HepG2 (cell line): Measurements from ENCODE around the gene CACHD1. TPM values are rescaled to one million over a fixed set of nuclear protein-coding genes. Genes with fewer than 3 reads are reported as not detected.

Experiments used
- ATAC-seq: fragments of 200-7000 bp; cut with Tn5 transposase; 3 replicates; pipeline ENCODE4 v1.9.1; 2020; ENCODE audit warnings: mild to moderate bottlenecking, moderate library complexity
- BruUV-seq: library from RNA; stranded (reverse); fragments of 400-500 nt; replicated peaks from 2 replicates; lab custom pipeline; 2021; lab: Mats Ljungman, UMichigan
- CTCF ChIA-PET: fragments of 300-600 bp; formaldehyde crosslinking; extraction: SDS; loops from one replicate; lab custom pipeline; 2021; ENCODE audit warnings: low total read pairs, inconsistent platforms, low intra/inter-chr PET ratio; lab: Yijun Ruan, JAX
- POLR2A ChIA-PET: fragments of 350-600 bp; sonication (Branson Sonifier 250); formaldehyde crosslinking; loops from one replicate; lab custom pipeline; 2020; ENCODE audit warnings: antibody characterized with exemption, inconsistent platforms; lab: Yijun Ruan, JAX
- DNase-seq: peaks from one replicate; pipeline ENCODE4 v3.0.0-alpha.2; 2015; ENCODE audit warnings: low spot score
- FAIRE-seq: peaks from 3 replicates; lab custom pipeline; 2011; peaks lifted over from hg19 to GRCh38; lab: Jason Lieb, UNC
- H2AFZ ChIP-seq: one replicate; pipeline ENCODE4 v1.6.1; 2011; ENCODE audit warnings: low read length, inconsistent platforms
- H3K27ac ChIP-seq: fragments of 300-600 bp; 3 replicates; pipeline ENCODE4 v1.8.0; 2011; ENCODE audit warnings: mixed run types, mild to moderate bottlenecking, mixed read lengths, low read length, inconsistent platforms; ENCODE audit not compliant: insufficient read depth; ENCODE audit errors: extremely low read length
- H3K27me3 ChIP-seq, 2 experiments: fragments of 200-600 bp in 1 of 2; 2 replicates in 1 of 2; 3 replicates in 1 of 2; pipeline versions ENCODE4 v1.6.0 to v1.8.0; 2011; ENCODE audit warnings: low read length in 2 of 2, mild to moderate bottlenecking in 2 of 2, moderate library complexity in 2 of 2, inconsistent platforms in 1 of 2; ENCODE audit not compliant: insufficient read depth in 2 of 2, control insufficient read depth in 1 of 2
- H3K36me3 ChIP-seq, 2 experiments: fragments of 200-600 bp in 1 of 2; replicated peaks in 1 of 2; 2 replicates in 1 of 2; 3 replicates in 1 of 2; pipeline versions ENCODE4 v1.5.1 to v1.8.0; 2011; ENCODE audit warnings: low read length in 2 of 2, inconsistent platforms in 1 of 2; ENCODE audit not compliant: insufficient read depth in 2 of 2, control insufficient read depth in 1 of 2
- H3K4me1 ChIP-seq: 2 replicates; pipeline ENCODE4 v1.5.1; 2012; ENCODE audit warnings: low read length, inconsistent platforms; ENCODE audit not compliant: insufficient read depth
- H3K4me2 ChIP-seq: 2 replicates; pipeline ENCODE4 v1.6.0; 2011; ENCODE audit warnings: low read depth, low read length, inconsistent platforms
- H3K4me3 ChIP-seq, 3 experiments: fragments of 200-600 bp in 1 of 3; sonication (generic), shearing (Covaris generic) in 1 of 3; replicated peaks in 1 of 3; 2 replicates each; pipeline ENCODE4 v1.5.1; 2011 to 2016; ENCODE audit warnings: low read length in 3 of 3, inconsistent platforms in 2 of 3, low read depth in 2 of 3, mild to moderate bottlenecking in 2 of 3, control low read depth in 1 of 3, mixed read lengths in 1 of 3; ENCODE audit not compliant: insufficient read depth in 1 of 3
- H3K79me2 ChIP-seq: one replicate; pipeline ENCODE4 v1.6.1; 2011; ENCODE audit warnings: low read length, inconsistent platforms; ENCODE audit not compliant: insufficient read depth
- H3K9ac ChIP-seq: 2 replicates; pipeline ENCODE4 v1.6.0; 2011; ENCODE audit warnings: mild to moderate bottlenecking, low read depth, low read length, inconsistent platforms; ENCODE audit not compliant: insufficient read depth
- H3K9me3 ChIP-seq: 2 replicates; pipeline ENCODE4 v1.5.1; 2012; ENCODE audit warnings: mild to moderate bottlenecking, low read length
- H4K20me1 ChIP-seq: 2 replicates; pipeline ENCODE4 v1.6.0; 2011; ENCODE audit warnings: inconsistent platforms, mild to moderate bottlenecking, low read length, moderate library complexity; ENCODE audit not compliant: insufficient read depth
- DNMT1 ChIP-seq: sonication (generic); formaldehyde crosslinking; IDR thresholded peaks from 2 replicates; pipeline ENCODE4 v1.5.1; 2020; ENCODE audit warnings: mild to moderate bottlenecking, missing genetic modification reagents
- ELF4 ChIP-seq: sonication (generic); formaldehyde crosslinking; IDR thresholded peaks from 2 replicates; pipeline ENCODE4 v1.5.0; 2020; ENCODE audit warnings: missing genetic modification reagents, mild to moderate bottlenecking, moderate library complexity, borderline replicate concordance
- FOXK2 ChIP-seq: fragments of 450-650 bp; IDR thresholded peaks from 2 replicates; pipeline ENCODE4 v1.6.1; 2016
- HMG20B ChIP-seq: conservative IDR thresholded peaks from 2 replicates; pipeline ENCODE4 v1.6.1; 2016; ENCODE audit warnings: missing genetic modification reagents, missing compliant biosample characterization
- KDM5B ChIP-seq: sonication (generic); formaldehyde crosslinking; IDR thresholded peaks from 2 replicates; pipeline ENCODE4 v1.4.0; 2020; ENCODE audit warnings: missing genetic modification reagents, mild to moderate bottlenecking, borderline replicate concordance
- NFKB2 ChIP-seq: sonication (generic); formaldehyde crosslinking; IDR thresholded peaks from 2 replicates; pipeline ENCODE4 v1.4.0; 2020; ENCODE audit warnings: missing genetic modification reagents, borderline replicate concordance
- TAF15 ChIP-seq: fragments of 200-400 bp; formaldehyde crosslinking; IDR thresholded peaks from one replicate; pipeline ENCODE4 v1.6.1; 2018; ENCODE audit warnings: mild to moderate bottlenecking, low read depth, low read length; ENCODE audit not compliant: poor library complexity, severe bottlenecking
- ZNF703 ChIP-seq: sonication (generic); formaldehyde crosslinking; IDR thresholded peaks from 2 replicates; pipeline ENCODE4 v1.5.1; 2020; ENCODE audit warnings: missing genetic modification reagents, mild to moderate bottlenecking, moderate library complexity, borderline replicate concordance
- WGBS: methylation state at CpG from one replicate; pipeline ENCODE4 v1.1.6; 2017; ENCODE audit warnings: low lambda C conversion rate; 5-methylcytosine and 5-hydroxymethylcytosine counted together
- in situ Hi-C: cut with HindIII; loops from 2 replicates; pipeline ENCODE4 v1.10.0; 2017; ENCODE audit warnings: low pct_unique_long_range_greater_than_20kb; ENCODE audit not compliant: extremely low pct_ligation_motif_present
- intact Hi-C: fragments of 100-400 bp; cut with micrococcal nuclease; formaldehyde crosslinking; loops from one replicate; pipeline ENCODE4 v1.10.0; 2022; ENCODE audit not compliant: unreplicated experiment
- polyA plus RNA-seq, 8 experiments: library from polyadenylated mRNA; depleted of rRNA in 3 of 8; stranded (reverse) in 7 of 8; unstranded in 1 of 8; fragments of >200 nt; fragmentation: Illumina TruSeq in 4 of 8; extraction: Trizol in 4 of 8; gene quantifications; 2 replicates each; pipeline versions ENCODE4 v1.2.1 to v1.2.3, GENCODE V29; 2011 to 2016; ENCODE audit warnings: low read depth in 4 of 8, missing spikeins in 1 of 8, mixed read lengths in 1 of 8; ENCODE audit not compliant: insufficient read depth in 1 of 8
- total RNA-seq, 5 experiments: library from RNA; depleted of rRNA; stranded (reverse); fragments of >200 nt; fragmentation: Illumina TruSeq; extraction: Trizol; gene quantifications; 2 replicates each; pipeline ENCODE4 v1.2.3, GENCODE V29; 2016; ENCODE audit warnings: low read depth in 1 of 5
- TF ChIP-seq, protein P1 (sequence below): sonication (generic); formaldehyde crosslinking; IDR thresholded peaks from 2 replicates; pipeline ENCODE4 v1.4.0; 2020; ENCODE audit warnings: missing genetic modification reagents, borderline replicate concordance

The CACHD1 gene
- total and polyA plus RNA-seq, 2 of the 13 experiments (the other 11 are each of a cell fraction or from before 2014, with no cell fraction given), result 0.11 TPM; not detected in 1

DNA sequence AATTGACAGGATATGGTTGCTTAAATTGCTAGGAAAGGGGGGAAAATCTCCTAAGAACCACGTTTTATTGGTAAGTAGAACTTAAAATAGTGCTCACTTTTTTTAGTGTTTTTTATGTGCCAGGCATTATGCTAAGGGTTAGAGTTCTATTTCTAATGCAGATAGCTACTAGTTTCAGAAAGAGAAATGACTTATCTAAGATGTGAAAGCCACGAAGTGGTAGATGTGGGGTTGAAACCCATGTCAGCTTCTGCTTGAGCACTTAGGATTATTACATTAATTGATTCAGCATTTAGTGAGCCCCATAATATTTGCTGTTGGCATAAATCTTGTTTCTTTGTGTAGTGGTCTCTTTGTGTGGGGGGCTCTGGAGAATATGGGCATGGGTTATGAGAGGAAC is 24.7 kb downstream of the CACHD1 start:
- no peak for ATAC-seq
- POLR2A ChIA-PET, result no interaction called here
- no peaks in the 10 kb centered on the region for H3K4me1 ChIP-seq
- 0% methylated on average over 2 of the region's 2 CpGs for whole genome bisulfite sequencing
- H2AFZ ChIP-seq, result no peak overlapping the region
- no peaks in the 10 kb centered on the region for H3K27me3 ChIP-seq
- H3K36me3 ChIP-seq, result no peaks in the 10 kb centered on the region
- H3K4me3 ChIP-seq, result no peak overlapping the region
- TF ChIP-seq KDM5B (CRISPR knock-in tag) (no peak), FOXK2 (no peak), TAF15 (no peak), ZNF703 (no peak), NFKB2 (CRISPR knock-in tag) (no peak), DNMT1 (CRISPR knock-in tag) (no peak), ELF4 (CRISPR knock-in tag) (no peak), HMG20B (no peak)
- TF ChIP-seq, protein P1, sequence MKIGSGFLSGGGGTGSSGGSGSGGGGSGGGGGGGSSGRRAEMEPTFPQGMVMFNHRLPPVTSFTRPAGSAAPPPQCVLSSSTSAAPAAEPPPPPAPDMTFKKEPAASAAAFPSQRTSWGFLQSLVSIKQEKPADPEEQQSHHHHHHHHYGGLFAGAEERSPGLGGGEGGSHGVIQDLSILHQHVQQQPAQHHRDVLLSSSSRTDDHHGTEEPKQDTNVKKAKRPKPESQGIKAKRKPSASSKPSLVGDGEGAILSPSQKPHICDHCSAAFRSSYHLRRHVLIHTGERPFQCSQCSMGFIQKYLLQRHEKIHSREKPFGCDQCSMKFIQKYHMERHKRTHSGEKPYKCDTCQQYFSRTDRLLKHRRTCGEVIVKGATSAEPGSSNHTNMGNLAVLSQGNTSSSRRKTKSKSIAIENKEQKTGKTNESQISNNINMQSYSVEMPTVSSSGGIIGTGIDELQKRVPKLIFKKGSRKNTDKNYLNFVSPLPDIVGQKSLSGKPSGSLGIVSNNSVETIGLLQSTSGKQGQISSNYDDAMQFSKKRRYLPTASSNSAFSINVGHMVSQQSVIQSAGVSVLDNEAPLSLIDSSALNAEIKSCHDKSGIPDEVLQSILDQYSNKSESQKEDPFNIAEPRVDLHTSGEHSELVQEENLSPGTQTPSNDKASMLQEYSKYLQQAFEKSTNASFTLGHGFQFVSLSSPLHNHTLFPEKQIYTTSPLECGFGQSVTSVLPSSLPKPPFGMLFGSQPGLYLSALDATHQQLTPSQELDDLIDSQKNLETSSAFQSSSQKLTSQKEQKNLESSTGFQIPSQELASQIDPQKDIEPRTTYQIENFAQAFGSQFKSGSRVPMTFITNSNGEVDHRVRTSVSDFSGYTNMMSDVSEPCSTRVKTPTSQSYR (CRISPR knock-in tag), result no peak
- TF ChIP-seq, all 625 proteins: peak for 0
- no peaks in the 10 kb centered on the region for H3K9me3 ChIP-seq
- in situ Hi-C loops, result no loop called here
- H3K4me2 ChIP-seq, result no peak overlapping the region
- H3K9ac ChIP-seq, result no peak overlapping the region
- no peak overlapping the region for H3K27ac ChIP-seq
- no peaks in the 10 kb centered on the region for H3K79me2 ChIP-seq
- no peaks in the 10 kb centered on the region for H4K20me1 ChIP-seq
- no peak for FAIRE-seq
- no peak for DNase-seq
- BruUV-seq, result no TSS peak
- CTCF ChIA-PET, result no interaction called here
- intact Hi-C loops, result no loop called here
